RPMI7951 (cell line): Measurements from ENCODE around the gene EDNRA. TPM values are rescaled to one million over a fixed set of nuclear protein-coding genes. Genes with fewer than 3 reads are reported as not detected.
A peak's percentile ranks its signal among the peaks of the same experiment; 100 is the strongest.

ENCODE experiments used
- DNase-seq: peaks from one replicate; pipeline ENCODE4 v3.0.0-alpha.2; 2012; ENCODE audit warnings: low read depth
- total RNA-seq: library from RNA; depleted of rRNA; stranded (reverse); fragments of >200 nt; shearing (Covaris generic); gene quantifications from 2 replicates; pipeline ENCODE4 v1.2.3, GENCODE V29; 2014; rRNA removed

Gene EDNRA
- 0.36 and 0.39 TPM in 2 replicates for total RNA-seq

GRCh38 chr4:147480891-147481576 is at the start of gene EDNRA:
EDNRA (plus strand) TSS chr4:147481097; CDS start chr4:147485682, 4,585 bp downstream.
- DNase-seq: peak; percentile 22

DNA sequence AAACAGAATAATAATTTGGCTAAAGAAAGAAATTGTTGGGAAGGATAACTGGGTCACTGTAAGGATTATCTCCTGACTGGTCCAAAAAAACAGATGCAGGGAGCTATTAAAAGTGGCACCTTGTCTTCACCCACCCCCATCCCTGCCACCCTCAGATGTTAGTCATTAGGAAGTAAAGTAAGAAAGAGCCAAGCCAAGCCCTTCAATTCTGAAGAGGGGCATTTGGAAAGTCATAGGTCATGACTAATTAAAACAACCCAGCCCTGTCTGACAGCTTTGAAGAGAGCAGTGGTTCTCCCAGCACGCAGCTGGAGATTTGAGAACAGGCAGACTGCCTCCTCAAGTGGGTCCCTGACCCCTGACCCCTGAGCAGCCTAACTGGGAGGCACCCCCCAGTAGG is 46.5 kb upstream of the EDNRA start:
- peak; percentile 42 for DNase-seq

DNA sequence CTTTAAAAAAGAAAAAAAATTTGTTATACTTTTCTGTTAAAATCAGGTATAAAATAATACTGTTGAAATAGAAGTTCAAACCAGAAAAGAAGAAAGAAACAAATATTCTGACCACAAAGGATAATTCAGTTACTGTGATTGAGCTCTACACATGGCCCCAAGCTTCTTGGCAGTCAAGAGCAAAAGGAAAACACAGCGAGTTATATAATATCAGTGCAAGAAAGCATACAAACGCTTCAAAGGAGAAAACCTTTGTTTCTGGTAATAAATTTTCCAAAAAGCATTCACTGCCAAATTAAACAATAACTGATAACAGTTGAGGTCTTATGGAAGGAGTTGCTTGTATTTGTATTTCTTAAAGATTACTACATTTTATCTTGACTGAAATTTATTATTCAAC is 40.5 kb upstream of the EDNRA start:
- no peak for DNase-seq

- DNase-seq: peak; percentile 26
These were observed 33.1 kb upstream of the EDNRA start for GRCh38 chr4:147447786-147448185.

- peak; percentile 6 for DNase-seq
These were observed 27.2 kb upstream of the EDNRA start for GRCh38 chr4:147453561-147454141.

- no peak for DNase-seq
These were observed 24.2 kb upstream of the EDNRA start for GRCh38 chr4:147456706-147457105.

DNA sequence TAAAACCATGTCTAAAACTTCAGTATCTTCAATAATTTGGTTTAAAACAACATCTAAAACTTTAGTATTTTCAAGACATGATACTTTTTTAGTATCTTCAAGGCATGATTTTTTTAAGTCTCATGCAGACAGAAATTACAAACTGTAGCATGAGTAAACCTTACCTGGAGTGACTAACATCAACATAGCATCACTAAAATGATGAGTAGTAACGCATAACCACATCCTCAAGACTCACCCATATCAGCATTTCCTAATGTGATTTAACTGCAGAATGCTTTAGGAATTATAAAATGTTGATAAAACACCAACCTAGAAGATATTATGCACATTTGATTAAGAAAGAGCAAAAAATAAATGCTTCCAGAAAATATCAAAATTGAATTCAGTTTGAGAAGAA is 19.7 kb upstream of the EDNRA start:
- DNase-seq: no peak

GRCh38 chr4:147463065-147463464 is 17.8 kb upstream of the EDNRA start:
- DNase-seq: no peak

GRCh38 chr4:147465461-147465860 is 15.4 kb upstream of the EDNRA start:
- no peak for DNase-seq

GRCh38 chr4:147477439-147477838 is 3.5 kb upstream of the EDNRA start:
- DNase-seq: no peak

GRCh38 chr4:147479376-147479775 is 1.5 kb upstream of the EDNRA start:
- DNase-seq: no peak

- peak; percentile 67 for DNase-seq
These were observed 1.1 kb upstream of the EDNRA start for GRCh38 chr4:147479786-147480185.

DNA sequence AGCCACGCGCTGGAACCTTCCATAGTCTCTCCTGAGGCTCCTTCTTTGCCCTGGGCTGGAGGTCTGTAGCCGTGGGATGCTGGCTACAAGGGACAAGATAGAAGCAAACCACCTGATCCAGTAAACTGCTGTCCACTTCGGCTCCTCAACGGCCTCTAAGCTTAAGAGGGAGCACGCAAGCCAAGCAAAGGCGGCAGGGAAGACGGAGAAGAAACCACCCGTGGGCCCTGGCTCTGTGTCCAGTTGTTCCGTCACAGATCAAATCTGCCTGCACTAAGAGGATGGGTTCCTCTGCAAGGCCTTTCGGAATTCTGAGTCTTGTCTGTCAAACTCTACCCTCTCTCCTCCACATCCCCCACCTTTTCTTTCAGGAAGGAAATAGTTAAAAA is 401 bp upstream of the EDNRA start:
- no peak for DNase-seq

DNA sequence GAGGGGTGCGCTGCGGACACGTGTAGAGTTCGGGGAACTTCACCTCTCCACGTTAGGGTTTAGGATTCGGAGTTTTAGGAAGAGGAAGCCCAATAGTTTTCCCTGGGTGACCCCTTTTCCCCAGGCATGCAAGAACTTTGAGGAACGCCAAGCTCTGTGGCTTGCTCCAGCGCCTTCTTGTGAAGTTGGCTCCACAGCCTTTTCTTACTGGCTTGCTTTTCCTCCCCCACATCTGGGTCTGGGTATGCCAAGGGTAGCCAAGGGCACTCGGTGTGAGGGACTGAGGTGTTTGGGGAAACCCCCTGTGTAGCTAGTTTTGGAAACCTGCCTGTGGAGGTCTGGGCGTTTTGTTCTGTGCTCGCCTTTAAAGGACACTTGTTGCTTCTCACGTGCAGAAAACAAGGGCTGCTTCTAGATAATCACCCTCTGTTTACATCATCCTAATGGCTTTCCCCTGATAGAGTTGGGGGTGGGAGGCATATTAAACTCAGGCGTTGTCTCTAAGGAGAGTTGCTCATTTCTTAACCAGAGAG is 746 bp downstream of the EDNRA start:
- no peak for DNase-seq

- no peak for DNase-seq
These were observed 1.4 kb downstream of the EDNRA start for GRCh38 chr4:147482281-147482680.

GRCh38 chr4:147485167-147485566 is 4.3 kb downstream of the EDNRA start:
- DNase-seq: no peak

- no peak for DNase-seq
These were observed 6.7 kb downstream of the EDNRA start for GRCh38 chr4:147487616-147488015.

- no peak for DNase-seq
These were observed 7.7 kb downstream of the EDNRA start for GRCh38 chr4:147488556-147488955.

DNA sequence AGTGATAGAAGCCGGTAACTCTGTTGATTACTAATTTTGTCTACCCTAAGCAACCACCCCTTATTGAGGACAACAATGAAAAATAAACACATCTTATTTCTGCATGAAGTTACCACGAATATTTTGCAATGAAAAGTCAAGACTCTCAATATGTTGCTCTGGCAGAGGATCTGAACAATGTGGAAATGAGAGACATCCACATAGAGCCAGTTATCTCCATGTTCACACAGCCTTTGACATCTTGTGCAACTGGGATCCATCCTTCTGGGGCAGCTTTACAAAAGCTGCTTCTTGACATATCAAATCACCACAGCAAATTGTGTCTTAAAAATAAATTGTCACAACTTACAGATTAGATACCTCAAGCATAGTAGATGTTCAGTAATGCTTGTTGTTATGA is 10.2 kb downstream of the EDNRA start:
- no peak for DNase-seq

- no peak for DNase-seq
These were observed 11.4 kb downstream of the EDNRA start for GRCh38 chr4:147492306-147492705.

DNA sequence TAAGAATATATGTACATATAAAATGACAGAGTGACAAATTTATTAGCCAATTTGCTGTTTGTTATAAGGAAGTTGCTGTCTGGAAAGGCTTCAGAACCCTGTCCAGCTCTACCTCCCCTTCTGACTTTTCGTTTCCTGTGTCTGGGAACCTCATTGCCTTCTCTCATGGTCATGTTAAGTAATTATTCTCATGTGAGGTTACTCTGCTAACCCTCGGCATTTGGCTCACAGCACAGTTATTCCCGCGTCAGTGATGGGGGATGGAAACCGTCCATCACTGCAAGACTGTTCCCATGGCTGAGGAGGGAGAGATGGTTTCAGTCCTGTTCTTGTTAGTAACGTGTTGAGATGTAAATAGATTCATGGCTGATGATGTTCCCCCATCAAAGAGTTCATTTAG is 11.9 kb downstream of the EDNRA start:
- DNase-seq: peak; percentile 10

DNA sequence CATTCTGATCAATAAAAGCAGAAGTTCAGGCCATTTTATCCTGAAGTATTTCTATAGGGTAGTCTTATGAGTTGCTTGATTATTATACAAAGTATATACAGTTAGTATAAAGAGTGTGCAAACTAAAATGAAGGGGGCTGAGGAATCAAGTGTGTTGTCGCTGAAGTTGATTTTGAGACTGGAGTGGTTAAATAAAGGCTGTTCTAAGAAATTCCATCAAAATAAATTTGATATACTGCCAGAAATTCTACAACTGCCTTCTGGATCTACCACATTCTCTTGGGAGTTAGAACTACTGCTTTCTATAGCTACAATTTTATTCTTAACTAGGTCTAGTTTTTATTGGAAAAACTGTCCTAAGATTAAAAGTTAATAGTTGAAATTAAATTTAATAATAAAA is 12.4 kb downstream of the EDNRA start:
- no peak for DNase-seq

- DNase-seq: no peak
These were observed 13.4 kb downstream of the EDNRA start for GRCh38 chr4:147494301-147494700.

- DNase-seq: no peak
These were observed 15.6 kb downstream of the EDNRA start for GRCh38 chr4:147496500-147496899.
